GM21447 (cell line): ENCODE measurements around the gene ABCA1.
"Not testable (repeated sequence)": the region's sequence is repeated elsewhere in the genome, so short reads cannot be mapped to it uniquely, and the experiment has no call there.

Experiments used
- ATAC-seq: cut with Tn5 transposase; IDR thresholded peaks from one replicate; pipeline ENCODE4 v1.9.1; 2021; ENCODE audit not compliant: unreplicated experiment

The ABCA1 gene

DNA sequence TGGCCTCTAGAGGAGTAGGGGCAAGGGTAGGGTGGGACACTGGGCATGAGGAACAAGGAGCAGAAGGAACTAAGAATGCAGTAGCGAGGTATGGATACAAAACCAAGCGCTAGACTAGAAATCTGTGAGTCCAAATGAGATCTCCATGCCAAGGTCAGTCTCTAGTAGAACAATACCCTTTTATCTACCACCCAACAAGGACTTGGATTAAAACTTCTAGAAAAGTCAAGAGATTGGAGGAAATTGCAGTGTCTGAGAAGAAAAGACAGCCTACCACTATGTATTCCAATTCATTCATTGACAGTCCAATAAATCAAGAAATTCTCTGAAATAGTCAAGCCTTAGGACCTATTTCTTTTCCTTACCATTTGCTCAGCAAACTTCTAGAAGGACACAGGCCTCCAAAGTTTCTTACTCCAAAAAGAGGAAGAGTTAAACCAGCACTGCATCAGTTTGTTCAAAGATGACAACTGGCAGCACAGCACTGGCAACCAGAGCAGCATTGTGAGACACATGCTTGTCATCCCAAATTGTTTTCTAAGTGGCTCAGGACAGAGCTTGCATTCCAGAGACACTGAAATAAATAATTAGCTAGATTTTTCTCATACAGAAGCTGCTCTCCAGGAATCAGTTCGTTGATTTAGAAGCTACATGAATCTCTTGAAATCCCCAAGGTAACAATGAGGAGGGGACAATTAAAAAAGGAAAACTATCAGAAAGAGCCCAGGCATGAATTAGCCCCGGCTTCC is 22.6 kb downstream of the ABCA1 start:
- no peak for ATAC-seq

DNA sequence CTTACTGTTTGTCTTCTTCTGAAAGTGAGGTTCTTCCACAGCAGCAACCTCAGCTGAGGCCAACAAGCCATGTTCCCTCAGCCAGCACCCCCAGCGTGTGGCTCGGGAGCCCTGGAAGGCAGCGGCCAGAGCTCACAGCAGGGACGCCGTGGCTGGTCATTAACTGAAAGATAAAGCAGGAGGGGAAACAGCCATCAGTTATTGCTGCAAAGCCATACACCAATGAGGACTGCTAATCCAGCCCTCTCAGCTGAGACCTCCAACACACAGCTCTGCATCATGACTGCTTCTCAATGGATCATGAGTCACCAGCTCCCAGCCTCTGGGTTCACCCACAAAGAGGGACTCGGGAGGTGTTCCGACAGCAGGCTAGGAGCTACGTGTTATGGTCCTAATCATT is 24.3 kb downstream of the ABCA1 start:
- no peak for ATAC-seq

DNA sequence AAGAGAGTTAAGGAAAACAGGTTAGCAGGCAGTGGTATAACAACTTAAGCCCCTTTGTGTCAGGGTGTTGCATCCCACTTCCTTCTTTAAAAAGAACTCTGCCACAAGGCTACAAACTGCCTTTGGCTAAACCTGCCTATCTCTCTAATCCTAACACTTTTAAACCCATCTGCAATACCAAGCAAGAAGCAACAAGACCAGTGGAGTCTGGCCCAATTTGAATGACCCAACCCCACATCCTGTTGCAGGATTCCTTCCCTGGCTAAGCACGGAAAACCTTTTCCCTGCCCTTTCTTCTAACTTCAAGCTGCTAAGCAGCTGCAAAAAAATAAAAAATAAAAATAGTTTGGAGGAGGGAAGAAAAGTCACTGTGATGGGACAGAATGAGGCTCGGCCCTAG is 27.1 kb downstream of the ABCA1 start:
- no peak for ATAC-seq

DNA sequence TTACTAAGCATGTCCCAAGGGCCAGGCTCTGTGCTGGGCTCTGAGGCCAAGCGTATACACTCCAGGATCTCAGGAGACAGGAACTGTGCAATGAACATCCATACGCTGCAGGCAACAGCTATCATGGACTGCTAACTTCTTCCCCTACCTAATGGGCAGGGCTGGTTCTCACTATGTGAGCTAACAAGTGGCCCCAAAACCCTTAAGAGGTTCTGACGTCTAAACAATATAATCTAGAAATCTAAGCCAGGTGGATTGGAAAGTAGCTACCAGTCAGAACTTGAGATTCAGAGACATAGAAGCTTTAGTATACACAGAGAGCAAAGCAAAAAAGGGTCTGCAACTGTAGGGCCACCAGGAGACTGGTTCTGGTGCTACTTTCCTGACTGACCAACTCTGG is 27.6 kb downstream of the ABCA1 start:
- ATAC-seq = no peak

DNA sequence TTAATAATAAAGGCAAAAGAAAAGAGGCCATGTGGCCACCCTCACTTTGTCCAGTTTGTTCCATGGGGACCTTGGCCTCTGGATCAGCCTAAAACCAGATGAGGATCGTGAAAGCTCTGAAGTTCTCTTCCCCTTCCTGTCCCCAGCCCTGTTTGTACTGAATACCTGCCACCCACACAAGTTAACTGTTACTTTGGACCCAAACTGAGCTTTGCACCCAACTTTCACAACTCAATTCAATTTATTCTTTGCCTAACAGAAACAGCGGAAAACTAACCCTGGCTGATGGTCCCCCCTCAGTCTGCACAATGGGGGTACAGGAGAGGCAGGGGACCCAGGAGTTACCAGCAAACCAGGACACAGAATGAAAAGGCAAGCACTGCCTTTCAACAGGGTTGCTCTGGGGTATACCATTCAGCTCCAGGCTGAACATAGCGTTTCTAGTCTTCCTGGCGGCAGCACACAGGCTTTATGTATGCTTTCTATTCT is 28.2 kb downstream of the ABCA1 start:
- no peak for ATAC-seq

DNA sequence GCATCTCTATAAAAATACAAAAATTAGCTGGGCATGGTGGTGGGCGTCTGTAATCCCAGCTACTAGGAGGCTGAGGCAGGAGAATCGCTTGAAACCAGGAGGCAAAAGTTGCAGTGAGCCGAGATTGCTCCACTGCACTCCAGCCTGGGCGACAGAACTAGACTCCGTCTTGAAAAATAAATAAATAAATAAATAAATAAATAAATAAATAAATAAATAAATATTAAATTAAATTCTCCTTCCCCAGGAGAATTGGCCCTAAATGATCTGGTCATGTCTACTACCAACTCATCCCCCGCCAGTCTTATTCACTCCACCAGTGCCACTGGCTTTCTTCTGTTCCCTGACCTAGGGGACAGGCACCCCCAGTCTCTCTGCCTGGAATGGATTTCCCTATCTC is 29.6 kb downstream of the ABCA1 start:
- not testable (repeated sequence) for ATAC-seq

DNA sequence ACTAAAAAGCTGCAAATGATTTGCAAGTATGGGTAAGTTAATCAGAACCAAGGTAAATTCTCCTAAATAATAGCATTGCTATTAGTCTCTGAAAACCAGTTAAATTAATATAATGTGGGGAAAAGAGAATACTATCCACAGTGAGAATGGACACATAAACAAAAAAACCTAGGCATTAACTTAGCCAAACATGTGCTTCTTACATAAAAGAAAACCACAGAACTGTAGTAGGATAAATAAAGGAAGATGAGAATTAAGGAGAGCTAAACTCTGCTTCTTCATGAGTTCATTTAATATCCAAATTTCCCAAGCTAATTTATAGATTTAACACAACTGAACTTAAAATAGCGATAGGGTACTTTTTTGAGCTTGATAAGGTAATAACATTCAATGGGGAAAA is 31.8 kb downstream of the ABCA1 start:
- no peak for ATAC-seq

DNA sequence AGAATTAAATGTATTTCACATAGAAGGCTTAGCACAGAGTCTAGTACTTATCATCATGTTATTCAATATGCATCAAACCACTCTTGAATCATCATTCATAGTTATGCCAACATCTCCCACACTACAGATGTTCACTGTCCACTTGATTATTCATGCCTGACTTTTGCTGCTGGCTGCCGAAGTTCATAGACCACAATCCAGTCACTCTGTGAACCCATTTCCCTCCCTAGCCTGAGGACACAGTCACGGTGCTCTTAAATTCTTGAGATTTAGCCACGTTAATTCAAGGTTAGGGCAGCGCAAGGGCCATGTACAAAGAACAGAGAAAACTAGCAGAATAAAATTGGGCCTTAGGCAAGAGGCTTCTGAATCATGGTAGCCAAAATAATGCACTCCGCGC is 32.4 kb downstream of the ABCA1 start:
- ATAC-seq = no peak

DNA sequence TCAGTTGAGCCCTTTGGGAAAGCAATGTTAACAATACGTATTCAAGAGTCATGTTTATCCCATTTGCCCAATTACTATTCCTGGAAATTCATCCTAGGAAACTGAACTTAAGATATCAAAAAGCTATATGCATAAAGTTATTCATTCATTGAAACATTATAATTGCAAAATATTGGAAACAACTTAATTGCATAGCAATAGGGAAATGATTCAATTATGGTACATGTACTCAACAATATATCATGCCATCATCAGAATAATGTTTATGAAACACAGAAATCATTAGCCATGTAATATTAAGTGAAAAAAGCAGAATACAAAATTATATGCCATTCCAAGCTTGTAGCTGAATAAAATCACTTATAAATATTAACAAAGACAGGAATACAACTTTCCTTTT is 35.3 kb downstream of the ABCA1 start:
- ATAC-seq = no peak

DNA sequence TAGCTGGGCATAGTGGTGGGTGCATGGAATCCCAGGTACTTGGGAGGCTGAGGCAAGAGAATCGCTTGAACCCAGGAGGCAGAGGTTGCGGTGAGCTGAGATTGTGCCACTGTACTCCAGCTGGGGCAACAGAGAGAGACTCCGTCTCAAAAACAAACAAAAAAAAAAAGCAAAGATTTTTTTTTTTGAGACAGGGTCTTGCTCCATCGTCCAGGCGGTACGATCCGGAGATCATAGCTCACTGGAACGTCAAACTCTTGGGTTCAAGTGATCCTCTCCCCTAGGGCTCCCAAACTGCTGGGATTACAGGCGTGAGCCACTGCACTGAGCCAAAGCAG is 37.6 kb downstream of the ABCA1 start:
- ATAC-seq = no peak

DNA sequence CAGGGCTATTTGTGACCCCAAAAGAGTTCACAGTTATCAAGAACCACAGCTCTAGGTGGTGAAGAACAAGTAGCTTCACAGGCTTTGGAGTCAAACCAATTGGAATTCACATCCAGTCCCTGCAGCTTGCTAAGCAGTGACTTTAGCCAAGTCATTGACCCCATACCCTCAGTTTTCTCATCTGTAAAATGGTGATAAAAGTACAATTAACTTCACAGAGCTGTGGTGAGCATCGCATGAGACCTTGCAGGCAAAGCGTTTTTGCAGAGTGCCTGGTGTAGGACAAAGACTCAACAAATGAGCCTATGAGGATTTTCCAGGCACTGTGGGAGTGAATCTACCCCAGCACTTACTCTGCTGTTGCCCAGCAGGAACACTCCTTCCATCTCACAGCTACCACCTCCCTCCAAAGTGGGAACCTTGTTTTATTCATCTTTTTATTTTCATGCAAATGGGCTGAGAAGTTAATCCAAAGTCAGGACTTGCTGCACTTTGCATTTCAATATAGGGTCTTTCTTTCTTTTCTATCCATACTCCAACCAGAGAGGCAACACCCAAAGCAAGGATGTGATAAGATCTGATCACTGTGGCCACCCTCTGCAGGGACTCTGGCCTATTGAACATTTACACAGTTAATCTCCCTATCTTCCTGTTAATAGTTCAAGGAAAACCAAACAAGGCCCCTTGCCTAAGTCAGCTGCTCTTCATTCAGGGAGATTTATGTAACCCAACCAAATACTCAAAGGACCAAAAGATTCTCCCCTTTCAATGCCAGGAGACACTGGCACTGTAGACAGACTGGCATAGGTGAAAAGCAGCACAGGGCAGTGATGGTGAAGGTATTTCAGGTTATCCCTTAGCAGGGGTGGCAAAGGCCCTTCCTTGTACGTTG is 41.9 kb downstream of the ABCA1 start:
- ATAC-seq = no peak

DNA sequence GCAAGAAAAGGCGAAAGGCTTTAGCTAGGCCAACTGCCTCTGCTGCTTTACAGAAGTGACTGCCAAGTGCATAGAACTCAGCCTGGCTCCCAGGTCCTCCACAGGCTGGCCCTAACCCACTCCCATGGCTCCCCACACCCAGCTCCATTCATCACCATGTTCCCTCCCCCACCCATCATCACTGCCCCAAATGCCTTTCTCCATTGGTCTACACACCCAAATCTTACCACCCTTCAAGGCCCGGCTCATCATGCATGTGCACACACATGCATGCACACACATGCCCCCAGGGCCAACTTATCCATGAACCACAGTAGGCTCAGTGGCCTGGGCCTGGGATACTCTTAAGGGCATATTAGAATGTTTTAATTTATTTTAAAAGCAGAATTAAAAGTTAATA is 44.8 kb downstream of the ABCA1 start:
- no peak for ATAC-seq

DNA sequence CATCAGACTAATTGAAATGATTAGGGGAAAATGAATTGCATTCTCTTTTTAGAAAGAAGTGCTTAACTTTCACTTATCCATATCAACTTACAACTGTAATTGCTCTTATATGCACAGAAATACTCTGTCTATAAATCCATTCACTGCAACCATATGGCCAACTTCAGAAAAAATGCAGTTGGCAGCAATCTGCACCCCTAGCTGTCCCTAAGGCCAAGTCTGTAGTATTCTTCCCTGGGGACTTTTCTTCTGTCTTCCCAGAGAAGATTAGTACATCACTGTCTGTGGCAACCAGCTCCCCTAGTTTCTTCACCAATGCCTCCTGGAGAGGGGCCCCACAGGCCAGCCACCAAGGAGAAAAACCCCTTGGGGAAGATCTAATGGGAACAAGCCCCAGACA is 45.4 kb downstream of the ABCA1 start:
- ATAC-seq = no peak

DNA sequence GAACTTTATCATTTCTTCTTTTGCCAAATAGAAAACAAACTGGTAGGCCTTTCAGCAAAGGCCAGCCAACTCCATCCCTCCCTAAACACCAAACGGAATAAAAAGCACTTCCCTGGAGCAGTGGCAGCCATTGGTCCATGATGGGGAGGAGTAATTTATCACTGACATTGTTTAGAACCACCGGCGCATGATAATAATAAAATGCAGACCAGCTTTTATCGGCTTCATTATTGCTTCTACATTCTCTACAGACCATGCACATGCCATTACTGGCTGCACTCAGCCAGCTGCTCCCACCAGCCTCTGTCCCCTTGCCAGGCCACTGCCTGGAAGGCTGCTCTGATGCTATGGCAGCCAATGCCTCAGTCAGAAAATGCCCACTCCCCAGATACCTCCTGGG is 45.9 kb downstream of the ABCA1 start:
- no peak for ATAC-seq

DNA sequence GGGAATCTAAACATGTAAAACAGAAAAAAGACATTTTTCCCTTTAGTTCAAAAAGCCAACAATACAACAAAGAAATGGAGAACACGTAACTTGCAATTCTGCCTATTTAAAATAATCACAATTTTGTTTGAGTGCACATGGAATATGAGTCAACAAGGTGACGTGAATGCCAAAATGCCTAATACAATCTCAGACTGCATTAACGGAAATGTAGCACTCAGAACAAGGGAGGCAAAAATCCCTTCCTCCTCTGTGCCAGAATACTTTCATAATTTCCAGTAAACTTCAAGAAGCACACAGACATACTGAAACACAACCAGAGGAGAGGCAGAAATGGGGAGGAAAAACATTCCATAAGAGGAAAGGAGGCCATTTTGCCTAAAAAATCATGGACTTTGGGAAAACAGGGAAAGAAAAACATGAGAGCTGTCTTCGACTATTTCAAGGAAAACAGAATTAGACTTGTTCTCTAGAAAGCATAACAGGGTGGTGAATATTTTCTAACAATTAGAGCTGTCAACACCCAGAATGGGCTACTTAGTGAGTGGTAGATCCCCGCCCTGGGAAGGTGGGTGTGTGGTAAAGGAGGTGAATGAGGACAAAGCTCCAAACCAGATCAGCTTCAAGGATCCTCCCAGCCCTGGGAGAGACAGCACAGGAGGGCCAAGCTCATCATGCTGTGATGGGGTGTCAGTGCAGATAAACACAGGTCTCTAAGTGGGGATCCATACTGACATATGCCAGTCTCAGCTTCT is 48.2 kb downstream of the ABCA1 start:
- no peak for ATAC-seq

DNA sequence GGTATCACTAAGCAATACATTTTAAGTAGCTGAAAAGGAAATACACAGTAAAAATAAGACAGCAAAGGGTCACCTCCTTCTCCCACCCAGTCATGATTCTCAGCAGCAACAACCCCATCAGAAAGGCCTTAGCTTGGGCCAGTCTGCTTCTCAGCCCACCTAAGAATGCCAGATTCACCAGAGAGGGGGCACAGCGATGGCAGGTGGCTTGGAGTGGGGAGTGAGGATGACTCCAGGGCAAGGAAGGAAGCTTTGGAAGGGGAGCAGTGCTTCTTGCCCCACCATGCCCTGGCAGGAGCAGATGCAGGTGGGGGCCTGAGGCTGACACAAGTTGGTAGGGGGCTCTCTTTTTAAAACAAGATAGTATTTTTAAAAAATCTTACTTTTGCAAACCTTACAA is 51.4 kb downstream of the ABCA1 start:
- ATAC-seq = no peak

DNA sequence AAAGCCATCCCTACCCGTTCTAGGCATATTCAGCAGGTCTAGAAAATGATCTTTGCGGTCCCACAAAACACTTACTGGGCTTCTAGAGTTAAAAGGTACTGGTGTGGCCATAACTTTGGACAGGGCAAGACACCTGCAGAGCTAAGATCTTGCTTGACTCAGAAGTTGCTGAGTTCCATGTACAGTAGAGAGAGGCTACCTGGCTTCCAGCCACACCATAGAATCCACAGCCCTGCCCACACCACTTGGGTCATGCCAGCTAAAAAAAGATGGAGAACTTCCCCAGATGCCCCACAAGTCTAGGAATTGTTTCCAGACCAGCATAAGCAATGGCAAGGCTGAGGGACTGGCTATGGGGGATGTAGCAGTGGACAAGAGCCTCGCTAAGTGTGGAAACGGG is 52.1 kb downstream of the ABCA1 start:
- no peak for ATAC-seq

DNA sequence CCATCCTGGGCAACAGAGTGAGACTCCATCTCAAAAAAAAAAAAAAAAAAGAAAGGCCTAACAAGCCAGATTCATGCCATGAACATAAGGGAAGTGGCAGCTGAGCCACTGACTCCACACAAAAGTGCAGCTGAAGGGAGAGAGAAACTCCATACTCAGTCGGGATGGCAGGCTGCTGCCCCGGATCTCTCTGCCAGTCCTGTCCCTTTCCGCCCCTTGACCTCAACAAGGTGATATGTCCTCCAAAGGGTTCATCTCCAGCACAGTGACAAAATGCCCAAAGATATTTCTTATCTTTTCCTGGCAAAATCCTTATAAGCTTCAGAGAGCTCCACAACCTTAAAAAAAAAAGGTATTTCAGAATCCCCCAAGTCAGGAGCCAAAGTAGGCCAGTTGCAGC is 52.6 kb downstream of the ABCA1 start:
- ATAC-seq = no peak

DNA sequence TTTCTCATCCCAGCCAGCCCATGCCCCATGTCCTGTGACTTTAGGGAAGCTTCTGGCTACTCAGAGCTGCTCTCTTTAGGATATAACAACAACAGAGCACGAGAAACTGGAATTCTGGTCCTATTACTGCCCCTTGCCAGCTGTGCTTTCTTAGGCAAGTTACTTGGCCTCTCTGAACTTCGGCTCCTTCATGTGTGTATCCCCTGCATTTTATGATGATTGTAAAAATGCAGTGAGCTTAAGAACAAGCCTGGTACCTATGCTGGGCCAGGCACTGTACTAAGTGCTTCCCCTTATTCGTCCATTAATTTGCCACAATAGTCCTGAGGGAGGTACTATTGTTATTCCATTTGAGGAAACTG is 54.5 kb downstream of the ABCA1 start:
- ATAC-seq = no peak

DNA sequence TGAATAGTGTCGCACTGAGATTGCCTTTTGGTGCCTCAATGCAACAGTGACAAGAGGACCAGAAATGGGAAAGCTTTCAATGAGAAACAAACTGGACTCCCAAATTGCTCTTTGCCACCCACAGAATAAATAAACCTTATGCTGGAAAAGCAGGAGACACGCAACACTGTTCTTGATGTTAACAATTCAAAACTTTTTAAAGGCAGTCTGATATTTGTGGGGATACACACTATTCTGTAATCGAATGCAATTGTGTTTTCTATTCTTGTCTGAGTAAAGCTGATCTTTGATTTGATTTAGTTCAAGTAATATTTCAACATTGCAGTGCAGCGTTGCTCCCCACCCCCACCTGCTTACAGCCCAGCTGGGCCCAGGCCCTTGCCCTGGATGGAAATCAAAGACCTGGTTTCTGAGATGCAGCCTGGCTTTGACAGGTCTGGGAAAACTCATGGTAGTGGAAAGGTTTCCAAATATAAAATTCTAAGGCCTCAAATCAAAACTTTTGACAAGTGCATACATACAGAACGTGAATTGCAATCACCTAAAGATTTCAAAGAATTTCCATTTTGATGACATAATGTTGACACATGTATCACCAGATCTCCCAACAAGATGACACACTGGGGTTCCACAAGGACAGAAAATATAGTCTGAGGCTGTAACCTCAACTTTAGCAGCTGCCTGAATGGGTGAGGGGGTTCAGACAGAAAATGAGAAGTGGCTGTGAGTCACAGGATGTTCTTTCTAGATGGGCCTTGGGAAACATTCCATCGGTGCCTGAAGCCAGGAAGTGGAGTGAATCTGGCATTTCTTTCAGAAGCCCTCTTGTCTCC is 55.1 kb downstream of the ABCA1 start:
- no peak for ATAC-seq

DNA sequence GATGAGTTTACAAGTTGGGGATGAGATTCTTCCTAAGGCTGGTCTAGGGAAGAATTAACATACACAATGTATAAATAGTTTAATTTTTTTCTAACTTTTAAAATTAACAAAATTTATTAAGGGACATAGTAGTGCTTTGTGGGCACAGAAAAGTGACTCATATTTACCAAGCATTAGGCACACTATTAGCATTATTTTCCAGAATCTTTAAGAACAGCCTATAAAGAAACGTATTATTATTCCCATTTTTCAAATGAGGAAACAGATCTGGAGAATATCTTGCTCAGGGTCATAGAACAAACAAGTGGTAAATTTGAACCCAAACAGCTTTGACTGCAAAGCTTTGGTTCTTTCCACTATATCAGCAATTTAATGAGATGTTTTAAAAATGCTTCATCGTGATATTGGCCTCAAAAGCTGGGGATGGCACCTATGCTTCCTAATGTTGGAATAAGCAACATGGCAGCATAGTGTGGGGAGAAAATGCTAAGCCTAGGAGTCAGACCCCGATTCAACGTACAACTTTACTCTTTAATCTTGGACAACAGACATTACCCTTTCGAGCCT is 55.9 kb downstream of the ABCA1 start:
- no peak for ATAC-seq
